SU-DHL-6 (cell line): Measurements from ENCODE around the gene CADM2.

Source experiments
- H2AFZ ChIP-seq: fragments of 200-600 bp; sonication (generic); 2 replicates; pipeline ENCODE4 v1.6.1; 2014; ENCODE audit warnings: low read depth, mild to moderate bottlenecking, moderate library complexity, mixed read lengths, antibody characterized with exemption, low read length; ENCODE audit not compliant: severe bottlenecking
- H3F3A ChIP-seq: fragments of 200-600 bp; shearing (Covaris generic); 2 replicates; pipeline ENCODE4 v1.6.0; 2016; ENCODE audit warnings: antibody characterized with exemption, mild to moderate bottlenecking; ENCODE audit not compliant: insufficient read depth
- H3K27ac ChIP-seq: fragments of 200-600 bp; sonication (generic); 2 replicates; pipeline ENCODE4 v1.5.1; 2016; ENCODE audit warnings: low read depth, mild to moderate bottlenecking, low read length, moderate library complexity, mixed read lengths
- H3K27me3 ChIP-seq: fragments of 200-600 bp; sonication (generic), shearing (Covaris generic); 2 replicates; pipeline ENCODE4 v1.6.0; 2014; ENCODE audit warnings: mild to moderate bottlenecking, low read length
- H3K36me3 ChIP-seq: fragments of 200-600 bp; sonication (generic); 2 replicates; pipeline ENCODE4 v1.6.1; 2014; ENCODE audit warnings: mild to moderate bottlenecking, low read length, mixed read lengths
- H3K4me2 ChIP-seq: fragments of 300-600, 200-600 bp; shearing (Covaris generic), sonication (generic); 2 replicates; pipeline ENCODE4 v1.6.0; 2014; ENCODE audit warnings: low read length, low read depth, mild to moderate bottlenecking; ENCODE audit not compliant: poor library complexity, severe bottlenecking
- H3K4me3 ChIP-seq: fragments of 200-600 bp; sonication (generic); 2 replicates; pipeline ENCODE4 v1.5.1; 2014; ENCODE audit warnings: antibody characterized with exemption, low read length, mild to moderate bottlenecking, mixed read lengths; ENCODE audit not compliant: insufficient read depth, poor library complexity, severe bottlenecking
- H3K79me2 ChIP-seq: fragments of 200-600 bp; sonication (generic); 2 replicates; pipeline ENCODE4 v1.6.1; 2014; ENCODE audit warnings: mild to moderate bottlenecking, low read length, moderate library complexity; ENCODE audit not compliant: insufficient read depth
- H3K9ac ChIP-seq: fragments of 200-600 bp; sonication (generic); 2 replicates; pipeline ENCODE4 v1.7.0; 2014; ENCODE audit warnings: mild to moderate bottlenecking, low read length
- H3K9me2 ChIP-seq: fragments of 200-600 bp; sonication (generic); replicated peaks from 2 replicates; pipeline ENCODE4 v1.6.1; 2014; ENCODE audit warnings: low read length; ENCODE audit not compliant: insufficient read depth
- H3K9me3 ChIP-seq: fragments of 200-600 bp; sonication (generic); 2 replicates; pipeline ENCODE4 v1.6.1; 2014; ENCODE audit warnings: low read length, mixed read lengths; ENCODE audit not compliant: insufficient read depth
- H4K20me1 ChIP-seq: fragments of 200-600 bp; sonication (generic); 2 replicates; pipeline ENCODE4 v1.6.1; 2014; ENCODE audit warnings: low read depth, mild to moderate bottlenecking, antibody characterized with exemption, low read length, moderate library complexity, mixed read lengths
- EZH2phosphoT487 ChIP-seq: fragments of 200-600 bp; sonication (generic), shearing (Covaris generic); conservative IDR thresholded peaks from 2 replicates; pipeline ENCODE4 v1.6.1; 2018; ENCODE audit warnings: mild to moderate bottlenecking, antibody characterized with exemption, low read length, moderate library complexity, mixed read lengths
- TF ChIP-seq, protein P1 (sequence below): fragments of 200-600 bp; sonication (generic); IDR thresholded peaks from one replicate; pipeline ENCODE4 v1.5.1; 2017; ENCODE audit warnings: antibody characterized with exemption, mild to moderate bottlenecking, low read length, moderate library complexity; ENCODE audit not compliant: insufficient read depth, poor library complexity, severe bottlenecking

Gene CADM2

DNA sequence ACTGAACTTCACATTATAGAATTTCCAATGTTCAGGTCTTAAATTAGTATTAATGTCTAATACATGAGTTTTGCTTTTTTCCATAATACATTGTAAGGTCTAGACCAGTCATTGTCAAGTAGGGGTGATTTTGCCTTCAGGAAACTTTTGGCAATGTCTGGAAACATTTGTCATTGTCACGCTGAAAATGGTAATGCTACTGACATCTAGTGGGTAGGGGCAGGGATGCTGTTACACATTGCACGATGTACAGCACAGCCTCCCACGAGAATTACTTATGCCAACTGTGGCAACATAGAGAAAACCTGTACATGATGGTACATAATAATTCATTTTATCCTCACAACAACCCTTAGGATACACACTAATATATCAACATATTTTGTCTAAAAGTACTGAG lies 384.1 kb downstream of the CADM2 start:
- no peak overlapping the region for H3K27ac ChIP-seq
- H2AFZ ChIP-seq, result no peak overlapping the region
- no peak overlapping the region for H3K9ac ChIP-seq
- no peaks in the 10 kb centered on the region for H3K36me3 ChIP-seq
- H3K4me2 ChIP-seq, result no peak overlapping the region
- no peaks in the 10 kb centered on the region for H3F3A ChIP-seq
- no peaks in the 10 kb centered on the region for H4K20me1 ChIP-seq
- H3K4me3 ChIP-seq, result no peak overlapping the region
- H3K9me3 ChIP-seq, result no peaks in the 10 kb centered on the region
- no peaks in the 10 kb centered on the region for H3K79me2 ChIP-seq
- H3K9me2 ChIP-seq, result no peaks in the 10 kb centered on the region
- no peak for TF ChIP-seq EZH2phosphoT487
- TF ChIP-seq, protein P1, sequence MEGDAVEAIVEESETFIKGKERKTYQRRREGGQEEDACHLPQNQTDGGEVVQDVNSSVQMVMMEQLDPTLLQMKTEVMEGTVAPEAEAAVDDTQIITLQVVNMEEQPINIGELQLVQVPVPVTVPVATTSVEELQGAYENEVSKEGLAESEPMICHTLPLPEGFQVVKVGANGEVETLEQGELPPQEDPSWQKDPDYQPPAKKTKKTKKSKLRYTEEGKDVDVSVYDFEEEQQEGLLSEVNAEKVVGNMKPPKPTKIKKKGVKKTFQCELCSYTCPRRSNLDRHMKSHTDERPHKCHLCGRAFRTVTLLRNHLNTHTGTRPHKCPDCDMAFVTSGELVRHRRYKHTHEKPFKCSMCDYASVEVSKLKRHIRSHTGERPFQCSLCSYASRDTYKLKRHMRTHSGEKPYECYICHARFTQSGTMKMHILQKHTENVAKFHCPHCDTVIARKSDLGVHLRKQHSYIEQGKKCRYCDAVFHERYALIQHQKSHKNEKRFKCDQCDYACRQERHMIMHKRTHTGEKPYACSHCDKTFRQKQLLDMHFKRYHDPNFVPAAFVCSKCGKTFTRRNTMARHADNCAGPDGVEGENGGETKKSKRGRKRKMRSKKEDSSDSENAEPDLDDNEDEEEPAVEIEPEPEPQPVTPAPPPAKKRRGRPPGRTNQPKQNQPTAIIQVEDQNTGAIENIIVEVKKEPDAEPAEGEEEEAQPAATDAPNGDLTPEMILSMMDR, result peak; percentile 34
- H3K27me3 ChIP-seq, result no peaks in the 10 kb centered on the region

- no peak overlapping the region for H3K9ac ChIP-seq
Observed at GRCh38 chr3:85355572-85355971, 396.8 kb downstream of the CADM2 start.

GRCh38 chr3:85360742-85361387 lies 402.1 kb downstream of the CADM2 start:
- H3K79me2 ChIP-seq, result no peaks in the 10 kb centered on the region
- H2AFZ ChIP-seq, result peak overlapping the region; percentile 72
- H3K9ac ChIP-seq, result no peak overlapping the region
- no peaks in the 10 kb centered on the region for H3K9me2 ChIP-seq
- TF ChIP-seq, protein P1, result peak; percentile 55
- no peak for TF ChIP-seq EZH2phosphoT487
- no peaks in the 10 kb centered on the region for H3K27me3 ChIP-seq
- H3K4me3 ChIP-seq, result no peak overlapping the region
- no peaks in the 10 kb centered on the region for H4K20me1 ChIP-seq
- no peak overlapping the region for H3K4me2 ChIP-seq
- H3F3A ChIP-seq, result no peaks in the 10 kb centered on the region; the same call in 1 of the 2 replicates
- H3K36me3 ChIP-seq, result no peaks in the 10 kb centered on the region
- no peaks in the 10 kb centered on the region for H3K9me3 ChIP-seq
- H3K27ac ChIP-seq, result no peak overlapping the region

More at GRCh38 chr3:85355572-85355971, 396.8 kb downstream of the CADM2 start:
- Histone ChIP-seq H4K20me1 (no peaks in the 10 kb centered on the region), H3K9me2 (no peaks in the 10 kb centered on the region), H3K9me3 (no peaks in the 10 kb centered on the region), H2AFZ (no peak overlapping the region), H3K4me2 (no peak overlapping the region), H3K79me2 (no peaks in the 10 kb centered on the region), H3K27ac (no peak overlapping the region), H3K4me3 (no peak overlapping the region), H3K27me3 (no peaks in the 10 kb centered on the region), H3K36me3 (no peaks in the 10 kb centered on the region), H3F3A (no peaks in the 10 kb centered on the region; the same call in 1 of the 2 replicates)
- TF ChIP-seq, protein P1, result no peak
- no peak for TF ChIP-seq EZH2phosphoT487
